AG09309 (cell line): ENCODE measurements around the gene SNX33.
"Not testable (repeated sequence)": the region's sequence is repeated elsewhere in the genome, so short reads cannot be mapped to it uniquely, and the experiment has no call there.

Experiments
- DNase-seq: peaks from one replicate; pipeline ENCODE4 v3.0.0-alpha.2; 2010; ENCODE audit warnings: low read depth
- H3K4me3 ChIP-seq: 2 replicates; pipeline ENCODE4 v1.5.1; 2011; ENCODE audit warnings: mild to moderate bottlenecking, low read depth, low read length, moderate library complexity; ENCODE audit not compliant: control insufficient read depth
- TF ChIP-seq, protein P1 (sequence below): IDR thresholded peaks from 2 replicates; pipeline ENCODE4 v1.5.1; 2011; ENCODE audit warnings: mild to moderate bottlenecking, low read depth, low read length, inconsistent platforms; ENCODE audit not compliant: insufficient read depth, control insufficient read depth; ENCODE audit errors: missing control alignments

SNX33 gene

DNA sequence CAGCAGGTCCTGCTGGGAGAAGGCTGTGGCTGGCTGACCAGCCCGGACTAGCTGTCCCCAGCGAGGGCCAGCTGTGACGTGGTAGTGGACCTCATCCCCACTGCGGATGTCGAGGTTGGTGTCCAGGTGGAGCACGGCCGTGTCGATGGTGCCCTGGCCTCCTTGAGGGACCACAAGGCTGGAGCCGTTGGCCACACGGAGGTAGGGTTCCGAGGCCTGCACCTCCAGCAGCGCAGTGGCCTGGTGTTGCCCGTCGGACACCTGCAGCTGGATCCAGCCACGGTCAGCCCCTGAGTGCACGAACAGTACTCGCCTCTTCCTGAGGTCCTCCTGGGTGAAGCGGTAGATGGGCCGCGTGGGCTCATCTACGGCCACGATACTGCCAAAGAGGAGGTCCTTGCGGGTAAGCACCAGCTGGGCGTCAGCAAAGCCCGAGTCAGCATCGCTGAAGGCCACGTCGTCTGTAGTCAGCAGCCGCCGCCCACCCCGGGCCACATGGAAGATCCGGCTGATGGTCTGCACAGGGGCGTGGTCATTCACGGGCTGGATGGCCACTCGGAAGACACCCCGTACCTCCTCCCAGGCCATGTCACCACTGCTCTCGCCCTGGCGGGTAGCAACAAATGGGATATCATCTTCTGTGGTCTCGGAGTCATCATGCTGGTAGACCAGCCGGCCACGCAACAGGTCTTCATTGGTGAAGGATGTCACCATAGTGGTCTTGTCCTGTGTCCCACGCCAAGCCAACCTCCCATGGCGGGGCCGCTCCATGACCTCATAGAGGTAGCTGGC is 40.0 kb downstream of the SNX33 start:
- TF ChIP-seq, protein P1, sequence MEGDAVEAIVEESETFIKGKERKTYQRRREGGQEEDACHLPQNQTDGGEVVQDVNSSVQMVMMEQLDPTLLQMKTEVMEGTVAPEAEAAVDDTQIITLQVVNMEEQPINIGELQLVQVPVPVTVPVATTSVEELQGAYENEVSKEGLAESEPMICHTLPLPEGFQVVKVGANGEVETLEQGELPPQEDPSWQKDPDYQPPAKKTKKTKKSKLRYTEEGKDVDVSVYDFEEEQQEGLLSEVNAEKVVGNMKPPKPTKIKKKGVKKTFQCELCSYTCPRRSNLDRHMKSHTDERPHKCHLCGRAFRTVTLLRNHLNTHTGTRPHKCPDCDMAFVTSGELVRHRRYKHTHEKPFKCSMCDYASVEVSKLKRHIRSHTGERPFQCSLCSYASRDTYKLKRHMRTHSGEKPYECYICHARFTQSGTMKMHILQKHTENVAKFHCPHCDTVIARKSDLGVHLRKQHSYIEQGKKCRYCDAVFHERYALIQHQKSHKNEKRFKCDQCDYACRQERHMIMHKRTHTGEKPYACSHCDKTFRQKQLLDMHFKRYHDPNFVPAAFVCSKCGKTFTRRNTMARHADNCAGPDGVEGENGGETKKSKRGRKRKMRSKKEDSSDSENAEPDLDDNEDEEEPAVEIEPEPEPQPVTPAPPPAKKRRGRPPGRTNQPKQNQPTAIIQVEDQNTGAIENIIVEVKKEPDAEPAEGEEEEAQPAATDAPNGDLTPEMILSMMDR: no peak
- H3K4me3 ChIP-seq: no peak overlapping the region
- DNase-seq: no peak

GRCh38 chr15:75688278-75688557 is 40.5 kb downstream of the SNX33 start:
- TF ChIP-seq, protein P1: no peak
- no peak for DNase-seq
- H3K4me3 ChIP-seq: no peak overlapping the region

DNA sequence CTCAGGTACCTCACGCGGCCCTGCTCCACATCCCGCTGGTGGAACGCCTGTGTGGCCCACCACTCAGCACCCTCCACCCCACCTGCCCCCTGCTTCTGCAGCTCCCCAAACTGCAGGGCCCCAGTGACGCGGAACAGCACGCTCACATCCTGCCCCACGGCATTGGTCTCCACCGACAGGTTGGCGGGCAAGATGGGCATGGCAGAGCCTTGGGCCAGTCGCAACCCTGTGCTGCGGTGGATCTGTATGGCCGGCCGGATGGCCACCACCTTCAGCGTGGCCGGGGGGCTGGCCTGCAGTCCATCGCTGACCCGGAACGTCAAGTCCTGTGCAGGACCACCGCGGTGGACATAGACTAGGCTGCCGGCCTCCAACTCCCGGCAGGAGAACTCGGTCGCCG is 41.1 kb downstream of the SNX33 start:
- TF ChIP-seq, protein P1: no peak
- no peak overlapping the region for H3K4me3 ChIP-seq
- DNase-seq: no peak

GRCh38 chr15:75689429-75689828 is 41.7 kb downstream of the SNX33 start:
- DNase-seq, H3K4me3 ChIP-seq: not testable (repeated sequence)

- H3K4me3 ChIP-seq, DNase-seq: not testable (repeated sequence)
Measured at GRCh38 chr15:75692311-75692710, 44.6 kb downstream of the SNX33 start.

- not testable (repeated sequence) for DNase-seq, H3K4me3 ChIP-seq
Measured at GRCh38 chr15:75693028-75693427, 45.3 kb downstream of the SNX33 start.

- no peak overlapping the region for H3K4me3 ChIP-seq
- TF ChIP-seq, protein P1: no peak
- no peak for DNase-seq
Measured at GRCh38 chr15:75693501-75694240, 46.0 kb downstream of the SNX33 start.

DNA sequence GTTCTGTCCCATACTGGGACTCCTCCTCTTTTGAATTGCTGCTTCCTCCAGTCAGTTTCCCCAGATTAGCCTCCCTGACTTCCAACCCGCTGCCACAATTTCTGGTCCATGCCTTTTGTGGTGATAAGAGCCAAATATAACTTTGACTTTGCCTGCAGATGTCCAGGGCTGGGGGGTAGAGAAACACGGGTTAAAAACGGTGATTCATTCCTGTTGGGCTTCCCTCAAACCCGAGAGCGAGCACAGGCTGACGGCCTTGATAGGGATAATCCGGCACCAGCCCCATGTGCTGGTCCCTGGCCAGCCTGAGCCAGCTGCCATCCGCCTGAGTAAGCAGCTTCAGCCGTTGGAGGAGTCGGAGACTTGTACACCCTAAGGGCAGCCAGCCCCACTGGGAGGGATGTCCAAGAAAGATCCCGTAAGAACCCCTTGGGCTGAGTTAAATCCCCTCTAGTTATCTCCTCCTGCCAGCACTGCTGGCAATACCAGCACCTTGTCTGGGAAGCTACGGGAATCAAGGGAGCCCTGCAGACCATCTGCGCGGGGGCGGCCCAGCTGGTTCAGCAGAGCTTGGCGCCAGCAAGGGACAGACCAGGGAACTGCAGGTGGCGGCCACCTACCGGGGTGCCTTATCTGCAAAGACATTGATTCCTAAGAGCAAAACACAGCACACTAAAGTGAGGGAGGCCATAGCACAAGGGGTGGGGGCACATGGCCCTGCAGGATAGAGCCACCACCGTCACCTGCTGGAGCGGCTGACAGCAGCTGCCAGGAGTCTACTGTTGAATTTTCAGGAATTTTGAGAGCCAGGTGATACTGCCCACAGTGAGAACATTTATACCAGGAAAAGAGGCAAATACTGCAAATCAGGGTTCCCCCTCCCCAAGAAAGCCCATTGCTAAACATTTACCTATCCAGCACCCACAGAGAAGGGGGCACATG is 46.8 kb downstream of the SNX33 start:
- no peak overlapping the region for H3K4me3 ChIP-seq
- TF ChIP-seq, protein P1: peak; percentile 55
- DNase-seq: peak; percentile 90
